GM18511 (cell line): Measurements from ENCODE around the gene TSSK1B.
"Not testable (repeated sequence)": the region's sequence is repeated elsewhere in the genome, so short reads cannot be mapped to it uniquely, and the experiment has no call there.

Experiments
- ATAC-seq: cut with Tn5 transposase; IDR thresholded peaks from one replicate; pipeline ENCODE4 v1.9.1; 2021; ENCODE audit warnings: mild to moderate bottlenecking, moderate library complexity; ENCODE audit not compliant: unreplicated experiment

Gene TSSK1B

DNA sequence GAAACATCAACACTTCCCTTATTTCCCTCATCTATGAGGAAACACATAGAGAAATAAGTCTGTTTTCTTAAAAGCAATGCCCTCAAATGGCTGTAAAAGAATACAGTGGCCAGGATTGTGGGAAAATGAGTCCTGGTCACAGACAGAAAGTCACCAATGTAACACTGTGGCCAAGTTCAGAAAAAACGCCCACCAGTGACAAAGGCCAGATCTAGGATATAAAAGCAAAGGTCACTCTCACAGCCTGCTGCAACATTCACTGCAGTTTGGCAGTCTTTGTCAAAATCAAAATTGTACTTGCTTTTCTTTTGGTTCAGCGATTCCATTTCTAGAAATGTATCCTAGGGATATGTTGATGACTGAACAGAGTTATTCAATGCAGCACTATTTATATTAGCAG is 30.5 kb downstream of the TSSK1B start:
- no peak for ATAC-seq

DNA sequence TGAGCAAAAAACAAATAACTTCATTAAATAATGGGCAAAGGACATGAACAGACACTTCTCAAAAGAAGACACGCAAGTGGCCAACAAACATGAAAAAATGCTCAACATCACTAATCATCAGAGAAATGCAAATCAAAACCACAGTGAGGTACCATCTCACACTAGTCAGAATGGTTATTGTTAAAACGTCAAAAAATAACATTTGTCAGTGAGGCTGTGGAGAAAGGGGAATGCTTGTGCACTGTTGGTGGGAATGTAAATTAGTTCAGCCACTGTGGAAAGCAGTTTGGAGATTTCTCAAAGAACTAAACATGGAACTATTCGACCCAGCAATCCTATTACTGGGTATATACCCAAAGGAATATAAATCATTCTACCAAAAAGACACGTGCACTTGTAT is 36.8 kb downstream of the TSSK1B start:
- not testable (repeated sequence) for ATAC-seq

DNA sequence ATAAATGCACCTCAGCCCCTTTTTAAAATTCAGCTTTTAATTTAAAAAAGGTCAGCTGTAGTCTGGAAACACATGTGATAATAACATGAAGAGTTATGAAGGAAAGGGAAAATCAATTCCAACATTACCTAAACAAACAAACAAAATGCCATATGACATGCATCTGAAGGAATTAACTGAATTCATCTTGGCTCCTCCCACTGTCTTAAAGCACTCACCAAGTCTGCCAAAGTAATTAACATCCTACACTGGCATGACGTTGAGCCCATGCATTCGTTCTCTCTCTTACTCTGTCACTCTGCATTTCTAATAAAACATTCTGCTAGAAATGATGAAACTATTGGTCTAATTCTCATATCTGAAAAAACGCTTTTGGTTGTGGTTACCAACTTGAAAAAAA is 37.7 kb downstream of the TSSK1B start:
- ATAC-seq, result no peak

DNA sequence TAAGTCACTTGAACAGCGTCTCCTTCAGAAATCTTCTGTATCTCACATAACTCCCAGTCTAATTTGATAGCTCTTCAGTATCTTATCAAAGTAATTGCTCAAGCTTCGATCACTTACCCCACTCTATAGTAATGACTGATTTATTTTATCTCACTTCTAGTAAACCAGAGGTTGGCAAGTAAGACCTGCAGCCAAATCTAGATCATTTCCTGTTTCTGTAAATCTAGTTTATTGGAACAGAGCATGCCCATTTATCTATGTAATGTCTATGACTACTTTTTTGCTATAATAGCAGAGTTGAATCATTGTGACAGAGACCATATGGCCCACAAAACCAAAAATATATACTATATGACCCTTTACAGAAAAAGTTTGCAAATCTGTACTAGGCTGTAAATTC is 40.1 kb downstream of the TSSK1B start:
- ATAC-seq, result no peak

DNA sequence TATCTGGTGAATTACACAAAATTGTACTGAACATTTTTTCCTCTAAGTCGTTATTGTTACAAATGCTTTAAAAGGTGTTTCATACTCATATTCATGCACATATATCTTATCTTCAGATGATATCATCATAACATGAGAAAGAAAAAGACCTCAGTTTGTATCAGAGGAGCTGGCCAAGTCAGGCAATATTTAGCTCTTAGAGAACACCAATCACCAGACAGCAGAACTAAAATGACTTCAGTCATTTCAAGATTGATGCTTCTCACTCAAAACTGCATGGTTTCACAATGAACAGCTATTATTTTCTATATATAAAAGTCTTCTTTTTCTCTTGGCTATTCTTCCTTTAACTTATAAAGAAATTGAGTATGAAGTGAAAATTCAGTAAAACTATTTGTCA is 44.6 kb downstream of the TSSK1B start:
- no peak for ATAC-seq

DNA sequence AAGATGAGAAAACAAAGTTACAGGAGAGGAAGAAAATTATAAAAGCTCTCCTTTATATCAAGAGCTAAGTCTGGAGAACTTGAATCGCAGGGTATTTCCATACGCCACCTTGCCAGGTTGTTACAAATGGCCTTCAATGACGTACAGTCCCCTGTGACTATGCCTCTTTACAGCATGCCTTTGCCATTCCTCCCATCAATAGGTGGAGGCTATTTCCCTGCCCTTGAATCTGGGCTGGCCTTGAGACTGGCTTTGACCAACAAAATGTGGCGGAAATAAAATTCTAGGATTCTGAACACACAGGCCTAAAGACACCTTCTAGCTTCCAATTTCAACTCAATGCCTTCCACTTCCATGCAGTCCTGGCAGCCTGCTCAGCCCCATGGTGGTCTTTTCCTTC is 45.7 kb downstream of the TSSK1B start:
- ATAC-seq, result no peak

DNA sequence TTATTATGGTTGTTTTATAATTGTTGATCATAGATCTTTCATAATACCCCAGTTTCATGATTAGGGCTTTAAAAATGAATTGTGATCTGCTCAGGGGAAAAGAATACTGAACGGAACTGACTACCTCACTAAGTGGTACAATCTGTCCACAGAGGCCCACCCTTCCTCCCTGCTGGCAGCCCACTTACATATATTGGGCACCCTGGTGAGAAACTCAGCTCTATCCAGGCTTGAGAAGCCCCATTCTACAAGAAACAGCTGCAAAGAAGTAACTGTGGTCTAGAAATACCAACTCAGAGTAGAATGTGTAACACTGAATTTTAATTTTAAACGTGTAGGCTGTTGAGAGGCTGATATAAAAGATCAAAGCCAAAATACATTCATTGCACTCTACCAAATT is 46.9 kb downstream of the TSSK1B start:
- ATAC-seq, result no peak

DNA sequence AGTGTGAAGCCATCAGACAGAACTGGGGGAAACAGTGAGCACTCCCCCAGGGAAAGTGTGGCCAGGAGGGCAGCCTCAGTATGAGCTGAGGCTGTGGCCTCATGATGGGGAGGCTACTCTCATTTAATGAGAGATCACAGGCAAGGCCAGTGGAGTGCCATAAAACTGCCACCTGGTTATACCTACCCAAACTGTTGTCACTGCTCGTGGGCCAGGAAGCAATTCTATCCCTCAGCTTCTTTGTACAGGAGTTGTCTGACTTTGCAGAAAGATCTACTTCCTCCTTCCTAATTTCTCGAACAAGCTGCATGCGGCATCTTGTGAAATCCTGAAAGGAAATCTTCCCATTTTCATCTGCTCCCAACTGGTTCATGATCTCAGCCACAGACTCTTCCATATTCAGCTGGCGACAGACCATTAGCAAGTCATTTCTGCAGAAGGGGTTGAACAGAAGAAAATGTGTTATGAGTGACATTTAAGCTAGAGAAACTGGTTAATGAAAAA is 50.0 kb downstream of the TSSK1B start:
- ATAC-seq, result no peak

DNA sequence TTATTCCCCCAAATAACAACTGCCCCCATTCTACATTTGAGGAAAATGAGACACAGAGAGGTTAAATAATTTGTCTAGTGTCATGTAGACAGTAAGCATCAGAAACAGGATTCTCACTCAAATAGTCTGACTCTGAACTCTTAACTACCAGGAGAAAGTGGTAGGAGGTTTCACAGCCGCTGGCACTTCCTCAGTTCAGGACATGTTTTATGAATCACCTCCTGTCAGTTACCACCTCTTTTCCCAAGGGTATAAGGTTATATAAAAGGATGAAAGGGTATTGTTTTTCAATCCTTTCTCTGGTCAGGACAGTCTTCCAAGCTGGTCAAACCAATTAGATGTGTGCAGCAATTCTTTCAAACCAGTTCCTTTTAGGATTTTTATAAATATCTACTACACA is 52.1 kb downstream of the TSSK1B start:
- no peak for ATAC-seq
